Keratinocyte (primary cell): ENCODE results near the gene HGFAC. TPM values are rescaled to one million over a fixed set of nuclear protein-coding genes. Genes with fewer than 3 reads are reported as not detected.

ENCODE experiments used
- DNase-seq: peaks from one replicate; pipeline ENCODE4 v3.0.0-alpha.2; 2011; ENCODE audit warnings: low read depth, missing footprints, low spot score
- FAIRE-seq: peaks from 2 replicates; lab custom pipeline; 2011; peaks lifted over from hg19 to GRCh38; lab: Jason Lieb, UNC
- H2AFZ ChIP-seq: 2 replicates; pipeline ENCODE4 v1.6.0; 2012; ENCODE audit warnings: low read length, control low read depth, inconsistent platforms; ENCODE audit not compliant: control insufficient read depth
- H3K27ac ChIP-seq: 2 replicates; pipeline ENCODE4 v1.5.1; 2011; ENCODE audit warnings: low read length; ENCODE audit not compliant: control insufficient read depth, insufficient read depth
- H3K27me3 ChIP-seq: 3 replicates; pipeline ENCODE4 v1.6.0; 2011; ENCODE audit warnings: low read length; ENCODE audit not compliant: control insufficient read depth, insufficient read depth; ENCODE audit errors: extremely low read depth
- H3K36me3 ChIP-seq, 2 experiments: 2 replicates in 1 of 2; 3 replicates in 1 of 2; pipeline ENCODE4 v1.5.1; 2011; ENCODE audit warnings: low read length in 2 of 2, mild to moderate bottlenecking in 1 of 2; ENCODE audit not compliant: control insufficient read depth in 2 of 2, insufficient read depth in 2 of 2; ENCODE audit errors: extremely low read depth in 1 of 2
- H3K4me1 ChIP-seq: 3 replicates; pipeline ENCODE4 v1.5.1; 2011; ENCODE audit warnings: low read length; ENCODE audit not compliant: control insufficient read depth, insufficient read depth; ENCODE audit errors: extremely low read depth
- H3K4me2 ChIP-seq: 3 replicates; pipeline ENCODE4 v1.6.0; 2011; ENCODE audit warnings: low read depth, low read length; ENCODE audit not compliant: control insufficient read depth, insufficient read depth; ENCODE audit errors: extremely low read depth
- H3K4me3 ChIP-seq, 3 experiments: fragments of 200-600 bp in 1 of 3; sonication (generic) in 1 of 3; 2 replicates in 2 of 3; 3 replicates in 1 of 3; pipeline ENCODE4 v1.5.1; 2011 to 2016; ENCODE audit warnings: low read length in 3 of 3, mild to moderate bottlenecking in 3 of 3, control low read depth in 2 of 3, inconsistent platforms in 1 of 3, low read depth in 1 of 3, mixed read lengths in 1 of 3, mixed run types in 1 of 3, moderate library complexity in 1 of 3; ENCODE audit not compliant: control insufficient read depth in 2 of 3, insufficient read depth in 2 of 3; ENCODE audit errors: extremely low read depth in 1 of 3
- H3K79me2 ChIP-seq: 2 replicates; pipeline ENCODE4 v1.6.0; 2012; ENCODE audit warnings: low read length; ENCODE audit not compliant: control insufficient read depth, insufficient read depth
- H3K9ac ChIP-seq: 3 replicates; pipeline ENCODE4 v1.6.0; 2011; ENCODE audit warnings: low read length; ENCODE audit not compliant: control insufficient read depth, insufficient read depth; ENCODE audit errors: extremely low read depth
- H3K9me1 ChIP-seq: 3 replicates; pipeline ENCODE4 v1.6.0; 2011; ENCODE audit warnings: low read length; ENCODE audit not compliant: control insufficient read depth, insufficient read depth; ENCODE audit errors: extremely low read depth
- H3K9me3 ChIP-seq: 2 replicates; pipeline ENCODE4 v1.5.1; 2012; ENCODE audit warnings: low read depth, low read length; ENCODE audit not compliant: control insufficient read depth
- H4K20me1 ChIP-seq: 3 replicates; pipeline ENCODE4 v1.6.0; 2011; ENCODE audit warnings: low read length; ENCODE audit not compliant: control insufficient read depth, insufficient read depth; ENCODE audit errors: extremely low read depth
- EZH2 ChIP-seq: IDR thresholded peaks from one replicate; pipeline ENCODE4 v1.6.1; 2012; ENCODE audit warnings: inconsistent platforms, mild to moderate bottlenecking, low read length, moderate library complexity
- dilution Hi-C: fragments of 300-500 bp; cut with MboI; formaldehyde crosslinking; loops from one replicate; pipeline ENCODE4 v1.7.0; 2020; ENCODE audit warnings: low sequenced_read_pairs; ENCODE audit not compliant: extremely low pct_ligation_motif_present
- polyA plus RNA-seq, 5 experiments: library from polyadenylated mRNA; depleted of rRNA in 3 of 5; stranded (reverse) in 3 of 5; stranded (forward) in 1 of 5; unstranded in 1 of 5; fragments of >200 nt; gene quantifications; 1 replicate in 1 of 5; 2 replicates in 3 of 5; 3 replicates in 1 of 5; pipeline versions ENCODE4 v1.2.1 to v1.2.3, GENCODE V29; 2011 to 2012; ENCODE audit warnings: missing spikeins in 2 of 5, low read depth in 1 of 5, low replicate concordance in 1 of 5
- TF ChIP-seq, protein P1 (sequence below), 3 experiments: IDR thresholded peaks in 1 of 3; conservative IDR thresholded peaks in 1 of 3; optimal IDR thresholded peaks in 1 of 3; 2 replicates in 2 of 3; 3 replicates in 1 of 3; pipeline versions ENCODE3 to v1.5.1; 2011; ENCODE audit warnings: low read length in 3 of 3, mild to moderate bottlenecking in 3 of 3, moderate library complexity in 2 of 3, control low read depth in 1 of 3, inconsistent platforms in 1 of 3; ENCODE audit not compliant: insufficient read depth in 2 of 3; ENCODE audit errors: extremely low read depth in 1 of 3

Gene HGFAC
- polyA plus RNA-seq, 1 donor (not counting 4 experiments of a cell fraction or from before 2014, with no cell fraction given) = not detected

DNA sequence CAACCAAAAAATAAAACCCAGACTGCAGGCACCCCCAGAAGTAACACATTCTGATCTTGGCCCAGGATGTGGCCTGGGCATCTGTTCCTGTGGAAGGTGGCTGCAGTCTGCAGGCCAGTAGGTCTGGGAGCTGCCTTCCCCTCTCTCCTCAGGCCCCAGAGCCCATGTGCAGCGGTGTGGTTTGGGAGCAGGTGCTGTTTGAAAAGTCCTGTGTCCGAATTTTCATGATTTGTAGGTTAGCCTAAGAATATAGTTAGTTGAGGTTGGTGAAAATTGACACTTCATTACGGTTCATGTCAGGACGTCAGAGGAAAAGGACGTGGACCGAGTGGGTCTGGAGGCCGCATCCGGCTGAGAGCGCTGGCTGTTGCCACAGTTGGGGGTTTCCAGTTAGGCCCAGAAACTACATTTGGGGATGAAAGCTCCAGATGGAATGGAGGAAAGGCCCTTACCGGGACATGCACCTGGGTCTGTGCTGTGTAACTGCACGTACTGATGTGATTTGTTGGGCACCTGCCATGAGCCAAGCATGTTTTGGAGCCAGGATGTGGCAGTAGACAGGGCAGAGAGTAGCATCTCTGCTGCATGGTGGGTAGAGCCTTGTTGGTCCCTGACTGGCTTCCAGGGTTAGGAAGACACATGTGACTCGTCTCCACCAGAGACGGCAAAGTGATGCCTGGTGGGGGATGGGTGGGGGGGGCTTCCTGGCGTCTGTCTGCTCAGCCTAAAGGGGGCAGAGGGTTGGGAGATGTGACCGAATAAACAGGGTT is 21.7 kb upstream of the HGFAC start:
- dilution Hi-C loops = no loop called here
- no peak overlapping the region for H3K4me2 ChIP-seq
- H4K20me1 ChIP-seq = no peaks in the 10 kb centered on the region
- no peak overlapping the region for H3K9ac ChIP-seq
- no peaks in the 10 kb centered on the region for H3K9me1 ChIP-seq
- no peaks in the 10 kb centered on the region for H3K27me3 ChIP-seq
- H3K79me2 ChIP-seq = no peaks in the 10 kb centered on the region
- FAIRE-seq (no peak), DNase-seq (no peak)
- H3K36me3 ChIP-seq = peaks cover 42 to 47% of the 10 kb centered on the region in 2 experiments
- H3K9me3 ChIP-seq = no peaks in the 10 kb centered on the region
- no peaks in the 10 kb centered on the region for H3K4me1 ChIP-seq
- TF ChIP-seq, protein P1, sequence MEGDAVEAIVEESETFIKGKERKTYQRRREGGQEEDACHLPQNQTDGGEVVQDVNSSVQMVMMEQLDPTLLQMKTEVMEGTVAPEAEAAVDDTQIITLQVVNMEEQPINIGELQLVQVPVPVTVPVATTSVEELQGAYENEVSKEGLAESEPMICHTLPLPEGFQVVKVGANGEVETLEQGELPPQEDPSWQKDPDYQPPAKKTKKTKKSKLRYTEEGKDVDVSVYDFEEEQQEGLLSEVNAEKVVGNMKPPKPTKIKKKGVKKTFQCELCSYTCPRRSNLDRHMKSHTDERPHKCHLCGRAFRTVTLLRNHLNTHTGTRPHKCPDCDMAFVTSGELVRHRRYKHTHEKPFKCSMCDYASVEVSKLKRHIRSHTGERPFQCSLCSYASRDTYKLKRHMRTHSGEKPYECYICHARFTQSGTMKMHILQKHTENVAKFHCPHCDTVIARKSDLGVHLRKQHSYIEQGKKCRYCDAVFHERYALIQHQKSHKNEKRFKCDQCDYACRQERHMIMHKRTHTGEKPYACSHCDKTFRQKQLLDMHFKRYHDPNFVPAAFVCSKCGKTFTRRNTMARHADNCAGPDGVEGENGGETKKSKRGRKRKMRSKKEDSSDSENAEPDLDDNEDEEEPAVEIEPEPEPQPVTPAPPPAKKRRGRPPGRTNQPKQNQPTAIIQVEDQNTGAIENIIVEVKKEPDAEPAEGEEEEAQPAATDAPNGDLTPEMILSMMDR (optimal IDR thresholded peaks at IDR 0.05 in 1 of 3, IDR thresholded peaks at IDR 0.05 in 1 of 3, conservative IDR thresholded peaks at IDR 0.05 in 1 of 3; ENCODE audit: extremely low read depth in 1 of 3, insufficient read depth in 2 of 3, low read length in 3 of 3) = no peak
- TF ChIP-seq EZH2 = no peak
- no peak overlapping the region for H3K4me3 ChIP-seq
- no peak overlapping the region for H3K27ac ChIP-seq
- no peak overlapping the region for H2AFZ ChIP-seq

DNA sequence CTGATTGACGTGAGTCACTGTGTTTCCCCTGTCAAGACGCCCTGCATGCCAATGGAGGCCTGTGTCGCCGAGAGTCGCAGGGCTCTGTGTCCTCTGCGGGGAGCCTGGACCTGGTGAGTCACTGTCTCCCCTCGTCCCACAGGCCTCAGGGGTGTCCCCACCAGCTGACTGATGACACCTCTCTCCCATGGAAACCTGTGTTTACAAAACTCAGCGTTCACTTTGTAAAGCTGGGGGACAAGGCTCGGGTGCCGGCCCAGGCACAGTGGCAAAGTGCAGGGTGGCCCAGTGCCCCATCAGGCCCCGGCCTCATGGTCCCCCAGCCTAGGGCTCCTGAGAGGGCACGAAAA is 21.2 kb upstream of the HGFAC start:
- FAIRE-seq (no peak), DNase-seq (no peak)
- TF ChIP-seq, protein P1 (optimal IDR thresholded peaks at IDR 0.05 in 1 of 3, IDR thresholded peaks at IDR 0.05 in 1 of 3, conservative IDR thresholded peaks at IDR 0.05 in 1 of 3; ENCODE audit: extremely low read depth in 1 of 3, insufficient read depth in 2 of 3, low read length in 3 of 3) = no peak
- no peak for TF ChIP-seq EZH2
- H3K27me3 ChIP-seq = no peaks in the 10 kb centered on the region
- H3K4me2 ChIP-seq = no peak overlapping the region
- peaks cover 41 to 47% of the 10 kb centered on the region in 2 experiments for H3K36me3 ChIP-seq
- H3K79me2 ChIP-seq = no peaks in the 10 kb centered on the region
- H3K4me1 ChIP-seq = no peaks in the 10 kb centered on the region
- dilution Hi-C loops = no loop called here
- H3K27ac ChIP-seq = no peak overlapping the region
- no peaks in the 10 kb centered on the region for H3K9me1 ChIP-seq
- no peak overlapping the region for H2AFZ ChIP-seq
- H3K9ac ChIP-seq = no peak overlapping the region
- H3K9me3 ChIP-seq = no peaks in the 10 kb centered on the region
- H3K4me3 ChIP-seq = no peak overlapping the region
- H4K20me1 ChIP-seq = no peaks in the 10 kb centered on the region
